ENCODE measurements around the gene RACK1. TPM values are rescaled to one million over a fixed set of nuclear protein-coding genes. Genes with fewer than 3 reads are reported as not detected.

RACK1 gene
- 2,392 and 2,627 TPM in 2 replicates for total RNA-seq

DNA sequence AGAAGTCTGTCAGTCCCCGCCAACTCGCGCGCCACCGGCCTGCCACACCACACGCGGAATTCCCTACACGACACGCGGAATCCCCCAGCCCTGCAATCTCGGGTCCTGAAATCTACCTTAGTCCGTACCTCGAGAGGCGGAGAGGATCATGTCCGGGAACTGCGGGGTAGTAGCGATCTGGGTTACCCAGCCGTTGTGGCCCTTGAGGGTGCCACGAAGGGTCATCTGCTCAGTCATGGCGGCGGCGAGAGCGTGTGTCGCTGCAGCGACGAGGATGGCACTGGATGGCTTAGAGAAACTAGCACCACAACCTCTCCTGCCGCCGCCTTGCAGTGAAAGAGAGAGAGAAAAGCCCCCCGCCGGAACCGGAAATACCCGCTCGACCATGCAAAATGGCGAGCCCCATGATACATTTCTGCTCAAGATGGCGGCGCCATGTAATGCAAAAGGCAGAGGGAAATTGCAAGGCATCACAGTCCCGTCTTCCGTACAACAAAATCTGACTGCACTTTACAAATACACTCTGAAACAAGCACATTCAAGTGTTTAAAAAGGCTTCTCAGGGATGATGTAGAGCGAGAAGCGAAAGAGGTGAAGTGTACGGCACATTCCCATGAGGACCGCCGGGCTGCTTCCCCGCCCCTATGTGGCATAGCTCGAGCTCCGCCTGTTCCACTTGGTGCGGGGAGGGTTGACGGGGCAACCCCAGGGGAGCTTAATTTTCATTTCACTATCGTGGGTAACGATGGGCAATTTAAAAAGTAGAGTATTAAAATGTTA, at the start of gene RACK1:
TSS of gene RACK1 (minus strand) at position 343 of the 780 bp plus-strand sequence. CDS start at position 237, 106 bp downstream.

DNA sequence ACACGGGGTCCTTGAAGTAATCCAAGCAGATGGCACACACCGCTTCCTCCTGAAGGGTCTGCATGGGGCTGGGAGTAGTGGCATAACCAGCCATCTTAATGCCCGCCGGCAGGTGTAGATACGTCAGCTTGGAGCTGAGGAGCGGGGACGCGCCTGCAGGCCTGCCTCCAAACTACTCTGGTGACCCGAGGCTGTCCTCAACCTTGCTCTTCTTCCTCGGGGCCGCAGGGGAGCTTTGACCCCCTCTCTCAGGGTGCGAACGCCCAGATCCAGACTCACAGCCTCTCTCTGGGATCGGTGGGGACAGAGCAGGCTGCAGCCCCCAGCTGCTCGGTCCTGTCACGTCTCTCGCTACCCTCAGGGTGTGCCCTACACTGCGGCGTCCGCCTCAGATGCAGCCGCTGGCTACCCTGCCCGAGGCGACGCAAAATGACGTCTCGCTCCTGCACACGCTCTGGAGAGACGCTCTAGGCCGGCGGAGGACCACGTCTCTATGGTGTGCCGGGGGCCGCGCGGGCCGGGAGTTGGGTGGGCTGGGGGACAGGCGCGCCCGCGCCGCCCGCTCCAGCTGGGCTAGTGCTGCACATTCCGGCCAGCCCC, 17.1 kb upstream of the RACK1 start, which contains the start of gene TRIM52:
TSS of gene TRIM52 (minus strand) at position 424 of the 600 bp plus-strand sequence. CDS start at position 94, 330 bp downstream.

DNA sequence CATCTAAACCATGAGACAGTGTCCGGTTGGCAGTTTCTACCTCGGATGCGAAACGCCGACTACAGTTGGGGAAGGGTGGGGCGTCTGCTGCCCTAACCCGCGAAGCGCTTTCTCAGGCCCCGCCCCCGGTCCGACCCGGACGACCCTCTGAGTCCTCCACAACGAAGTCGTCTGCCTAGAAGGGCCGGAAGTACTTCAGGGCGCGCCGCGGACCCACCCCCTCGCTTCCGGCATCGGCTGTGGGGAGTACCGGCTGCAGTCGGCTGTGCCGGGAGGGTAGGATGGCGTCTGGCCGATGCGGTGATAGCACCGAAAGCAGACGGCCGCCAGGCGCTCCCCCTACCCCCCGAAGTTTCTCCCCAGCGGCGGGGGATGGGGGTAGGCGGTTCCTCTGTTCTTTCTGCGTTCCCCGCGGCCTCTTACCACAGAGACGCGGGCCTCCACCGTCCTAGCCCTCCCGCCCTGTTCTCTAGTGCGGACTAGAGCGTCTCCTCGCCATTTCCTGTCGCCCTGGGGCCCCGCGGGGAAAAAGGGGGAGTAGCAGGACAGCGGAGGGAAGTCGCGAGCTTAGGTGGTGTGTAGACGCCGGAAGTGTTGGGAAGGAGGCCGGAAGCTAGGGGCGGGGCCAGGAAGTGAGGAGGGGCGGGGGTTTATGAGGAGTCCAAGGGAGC, 20.5 kb downstream of the RACK1 start, which contains the start of gene TRIM41:
TSS of gene TRIM41 (plus strand) at position 224 of the 671 bp plus-strand sequence. CDS start 719 bp downstream, outside the sequence.

DNA sequence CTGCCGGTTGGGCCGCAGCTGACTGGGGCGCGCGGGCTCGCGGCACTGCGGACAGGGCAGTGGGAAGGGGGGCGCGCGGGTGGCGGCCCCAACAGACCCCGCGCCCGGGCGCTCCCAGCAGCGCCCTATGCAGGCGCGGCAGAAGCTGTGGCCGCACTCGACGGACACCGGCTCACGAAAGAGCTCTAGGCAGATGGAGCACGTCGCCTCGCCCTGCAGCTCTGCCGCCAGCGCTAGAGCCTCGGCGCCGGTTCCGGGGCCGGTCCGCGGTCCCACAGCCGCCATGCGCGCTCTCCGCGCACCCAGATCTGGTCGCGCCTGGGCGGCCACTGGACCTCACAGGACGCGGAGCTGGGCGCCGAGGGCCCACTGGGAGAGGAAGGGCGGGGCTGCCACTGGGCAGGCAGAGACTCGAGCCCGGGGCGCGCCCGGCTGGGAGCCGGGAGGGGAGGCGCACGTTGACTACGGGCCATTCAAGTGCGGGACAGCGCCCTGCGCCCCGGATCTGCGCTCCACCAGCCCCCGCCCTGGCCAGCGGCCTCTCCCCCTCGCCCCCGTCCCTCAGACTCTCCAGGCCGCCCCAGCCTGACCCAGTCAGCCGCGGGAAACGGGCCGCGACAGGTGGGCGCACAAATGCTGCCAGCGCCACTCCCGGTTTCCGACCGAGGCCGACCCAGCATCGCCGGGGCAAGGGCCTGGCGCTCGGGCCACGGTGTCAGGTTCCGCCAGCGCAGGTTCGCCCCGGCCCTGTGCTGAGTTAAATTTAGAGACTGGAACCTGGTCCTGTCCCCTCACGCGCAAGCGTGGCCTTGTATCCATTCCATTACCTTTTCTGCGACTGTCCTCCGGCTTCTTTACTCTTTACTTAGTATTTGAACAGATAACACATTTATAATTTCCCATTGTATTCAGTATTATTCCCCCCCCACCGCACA, 38.6 kb downstream of the RACK1 start, which contains the start of gene TRIM7:
TSS of gene TRIM7 (minus strand) at position 371 of the 935 bp plus-strand sequence. CDS start at position 285, 86 bp downstream.

Other genes starting within 250 kb of the RACK1 start
- gene BTNL9, start 203.6 kb downstream of the RACK1 start, total RNA-seq: 0.19 and 0.34 TPM in 2 replicates
- not detected in 2 replicates for gene OR2V1, start 112.7 kb downstream of the RACK1 start, total RNA-seq
- gene OR2V2, start 96.3 kb downstream of the RACK1 start, total RNA-seq: not detected in 2 replicates
- 0.29 and 0.31 TPM in 2 replicates for gene TRIM7, start 38.7 kb downstream of the RACK1 start, total RNA-seq
- 7.6 and 12.2 TPM in 2 replicates for gene TRIM41, start 20.6 kb downstream of the RACK1 start, total RNA-seq
- 5.8 and 10.8 TPM in 2 replicates for gene TRIM52, start 17.2 kb upstream of the RACK1 start, total RNA-seq
- not detected in 2 replicates for gene OR4F3, start 123.4 kb upstream of the RACK1 start, total RNA-seq